ENCODE measurements around the gene NDUFS5.
"Not testable (repeated sequence)": the region's sequence is repeated elsewhere in the genome, so short reads cannot be mapped to it uniquely, and the experiment has no call there.

Gene NDUFS5

DNA sequence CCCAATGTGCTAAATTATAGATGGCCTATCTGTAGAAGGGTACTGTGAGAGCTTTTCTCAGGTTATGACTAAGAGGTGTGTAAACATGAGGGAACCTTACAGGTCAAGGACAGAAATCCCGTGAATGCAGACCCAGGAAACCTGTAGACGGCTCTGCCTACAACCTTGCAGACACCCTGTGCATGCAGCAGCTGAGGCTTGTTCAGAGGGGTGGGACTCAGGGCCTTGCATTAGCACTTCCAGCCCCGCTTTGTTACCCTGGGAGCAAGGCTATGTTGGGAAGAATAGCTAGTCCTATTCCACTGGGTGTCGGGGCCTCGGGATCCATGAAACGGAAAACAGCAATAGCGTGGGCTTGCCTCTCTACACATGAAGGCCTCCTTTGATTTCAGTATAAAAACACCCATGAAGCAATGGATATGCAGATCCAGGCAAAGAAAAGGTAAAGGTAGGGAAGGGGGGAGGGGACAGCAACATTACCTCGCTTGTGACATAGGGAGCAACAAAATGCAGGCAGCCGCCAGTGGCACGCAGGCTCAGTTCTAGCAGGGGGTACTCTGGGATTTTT lies 9.5 kb upstream of the NDUFS5 start:
- DNase-seq (ENCODE audit: low spot score), result no peak

DNA sequence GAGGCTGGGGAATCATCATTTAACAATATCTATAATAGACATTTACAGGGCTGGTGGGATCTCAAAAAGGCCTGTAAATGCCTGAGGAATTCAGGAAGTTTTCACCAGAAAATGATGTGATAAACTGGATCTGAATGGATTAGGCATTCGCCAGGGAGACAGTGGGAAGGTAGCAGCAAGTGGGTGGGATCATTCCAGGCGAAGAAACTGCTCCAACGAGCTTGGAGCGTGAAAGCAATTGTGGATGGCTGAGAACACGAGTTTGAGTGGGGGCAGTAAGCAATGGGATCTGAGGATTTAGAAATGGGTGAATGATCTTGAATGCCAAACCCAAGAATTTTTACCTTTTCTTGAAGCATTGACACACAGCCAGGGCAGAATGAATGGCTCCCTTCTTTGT lies 8.9 kb upstream of the NDUFS5 start:
- DNase-seq (ENCODE audit: low spot score), result no peak

DNA sequence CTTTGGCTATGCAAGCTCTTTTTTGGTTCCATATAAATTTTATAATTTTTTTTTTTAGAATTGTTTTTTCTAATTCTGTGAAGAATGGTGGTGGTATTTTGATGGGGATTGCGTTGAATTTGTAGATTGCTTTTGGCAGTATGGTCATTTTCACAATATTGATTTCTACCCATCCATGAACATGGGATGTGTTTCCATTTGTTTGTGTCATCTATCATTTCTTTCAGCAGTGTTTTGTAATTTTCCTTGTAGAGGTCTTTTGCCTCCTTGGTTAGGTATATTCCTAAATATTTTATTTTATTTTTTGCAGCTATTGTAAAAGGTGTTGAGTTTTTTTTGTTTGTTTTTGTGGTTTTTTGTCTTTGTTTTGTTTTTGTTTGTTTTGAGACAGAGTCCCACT lies 5.7 kb upstream of the NDUFS5 start:
- DNase-seq (ENCODE audit: low spot score), result not testable (repeated sequence)

- no peak for DNase-seq (ENCODE audit: low spot score)
Measured at GRCh38 chr1:39021426-39021825, 4.7 kb upstream of the NDUFS5 start.

DNA sequence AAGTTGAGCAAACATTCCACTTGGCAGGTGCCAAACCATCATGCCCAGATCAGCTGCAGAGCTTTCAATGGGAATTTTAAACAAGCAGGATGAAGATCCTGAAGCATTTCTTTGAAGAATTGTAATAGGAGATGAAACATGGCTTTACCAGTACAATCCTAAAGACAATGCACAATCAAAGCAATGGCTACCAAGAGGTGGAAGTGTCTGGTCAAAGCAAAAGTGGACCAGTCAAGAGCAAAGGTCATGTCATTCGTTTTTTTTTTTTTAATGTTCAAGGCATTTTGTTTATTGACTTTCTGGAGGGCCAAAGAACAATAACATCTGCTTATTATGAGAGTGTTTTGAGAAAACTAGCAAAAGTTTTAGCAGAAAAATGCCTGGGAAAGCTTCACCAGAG lies 3.0 kb upstream of the NDUFS5 start:
- DNase-seq (ENCODE audit: low spot score), result no peak

DNA sequence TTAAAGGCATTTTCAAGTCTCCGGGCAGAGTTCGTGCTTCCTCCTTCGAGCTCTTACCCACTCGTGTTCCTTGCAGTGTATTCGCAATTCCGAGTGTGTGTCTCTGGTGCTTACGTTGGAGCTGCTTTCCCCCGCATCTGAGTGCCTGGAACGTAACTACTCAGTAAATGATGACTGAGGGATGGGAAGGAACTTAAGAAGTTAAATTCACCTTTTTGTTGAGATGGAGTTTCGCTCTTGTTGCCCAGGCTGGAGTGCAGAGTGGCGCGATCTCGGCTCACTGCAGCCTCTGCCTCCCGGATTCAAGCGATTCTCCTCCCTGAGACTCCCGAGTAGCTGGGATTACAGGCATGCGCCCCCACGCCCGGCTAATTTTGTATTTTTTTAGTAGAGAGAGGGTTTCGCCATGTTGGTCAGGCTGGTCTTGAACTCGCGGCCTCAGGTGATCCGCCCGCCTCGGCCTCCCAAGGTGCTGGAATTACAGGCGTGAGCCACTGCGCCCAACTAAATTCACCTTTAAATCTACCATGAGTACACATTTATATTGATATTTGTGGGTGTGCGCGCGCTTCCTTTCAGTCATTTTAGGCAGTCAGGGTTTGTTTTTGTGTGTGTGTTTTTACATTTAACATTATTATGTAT lies 837 bp downstream of the NDUFS5 start:
- DNase-seq (ENCODE audit: low spot score), result no peak

DNA sequence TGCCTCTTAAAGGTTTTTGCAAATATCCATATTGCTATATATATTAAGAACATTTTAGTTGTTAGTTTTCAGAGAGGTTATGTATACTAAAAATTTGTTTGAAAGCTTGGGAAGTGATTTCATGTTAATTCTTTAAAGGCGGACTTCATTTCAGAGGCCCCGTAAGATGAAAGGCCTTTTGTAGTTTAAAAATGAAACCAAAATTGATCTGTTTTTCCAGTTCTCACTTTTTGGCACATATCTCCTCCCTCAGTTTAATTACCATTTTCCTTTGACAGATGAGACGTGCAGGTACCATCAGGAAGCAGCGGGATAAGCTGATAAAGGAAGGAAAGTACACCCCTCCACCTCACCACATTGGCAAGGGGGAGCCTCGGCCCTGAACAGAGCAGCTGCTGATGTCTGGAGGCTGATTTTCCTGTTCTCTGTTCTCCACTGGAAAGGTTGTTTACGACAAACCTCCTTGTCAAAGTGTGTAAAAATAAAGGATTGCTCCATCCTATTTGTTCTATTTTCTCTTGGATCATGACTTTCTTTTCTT lies 8.0 kb downstream of the NDUFS5 start:
- DNase-seq (ENCODE audit: low spot score), result no peak

DNA sequence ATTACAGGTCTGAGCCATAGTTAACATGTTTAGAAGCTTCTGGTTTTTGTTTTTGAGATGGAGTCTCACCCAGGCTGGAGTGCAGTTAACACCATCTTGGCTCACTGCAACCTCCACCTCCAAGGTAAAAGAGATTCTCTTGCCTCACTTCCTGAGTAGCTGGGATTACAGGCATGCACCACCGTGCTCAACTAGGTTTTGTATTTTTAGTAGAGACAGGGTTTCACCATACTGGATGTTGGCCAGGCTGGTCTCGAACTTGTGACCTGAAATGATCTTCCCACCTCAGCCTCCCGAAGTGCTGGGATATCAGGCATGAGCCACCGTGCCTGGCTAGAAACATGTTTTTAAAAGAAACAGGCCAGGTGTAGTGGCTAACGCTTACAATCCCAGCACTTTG lies 10.5 kb downstream of the NDUFS5 start:
- no peak for DNase-seq (ENCODE audit: low spot score)

DNA sequence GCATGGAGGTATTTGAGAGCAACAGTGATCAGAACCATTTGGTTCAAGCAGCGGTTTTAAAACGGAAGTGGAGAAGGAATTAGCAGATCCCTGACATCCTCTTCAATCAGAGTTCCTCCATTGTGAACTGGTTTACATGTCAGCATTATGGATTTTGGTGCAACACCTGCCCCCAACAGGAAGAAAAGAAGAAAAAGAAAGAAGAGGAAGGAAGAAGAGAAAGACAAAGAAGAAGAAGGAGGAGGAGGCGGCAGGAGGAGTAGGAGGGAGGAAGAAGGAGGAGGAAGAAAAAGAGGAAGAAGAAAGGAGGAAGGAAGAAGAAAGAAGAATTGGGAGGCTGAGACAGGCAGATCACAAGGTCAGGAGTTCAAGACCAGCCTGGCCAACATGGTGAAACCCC lies 17.4 kb downstream of the NDUFS5 start:
- no peak for DNase-seq (ENCODE audit: low spot score)

DNA sequence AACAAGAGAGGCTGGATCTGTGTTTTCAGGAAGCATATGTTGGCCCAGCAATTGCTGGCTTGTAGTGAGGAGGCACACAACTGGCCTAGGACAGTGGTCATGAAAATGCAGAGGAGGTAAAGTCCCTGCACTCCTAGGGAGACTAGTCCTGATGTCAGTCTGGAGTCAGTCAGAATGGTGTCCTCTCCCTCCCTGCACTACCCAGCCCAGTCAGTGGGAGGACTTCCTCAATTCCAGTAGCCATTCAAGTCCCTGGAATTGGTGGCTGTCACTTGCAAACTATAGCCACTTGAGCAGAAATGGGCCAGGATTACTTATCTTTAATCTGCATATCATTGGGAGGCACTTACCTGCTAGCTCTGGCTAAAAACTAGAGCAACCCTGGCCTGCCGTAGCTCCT lies 18.6 kb downstream of the NDUFS5 start:
- no peak for DNase-seq (ENCODE audit: low spot score)

- DNase-seq (ENCODE audit: low spot score), result no peak
Measured at GRCh38 chr1:39045231-39045630, 19.1 kb downstream of the NDUFS5 start.

DNA sequence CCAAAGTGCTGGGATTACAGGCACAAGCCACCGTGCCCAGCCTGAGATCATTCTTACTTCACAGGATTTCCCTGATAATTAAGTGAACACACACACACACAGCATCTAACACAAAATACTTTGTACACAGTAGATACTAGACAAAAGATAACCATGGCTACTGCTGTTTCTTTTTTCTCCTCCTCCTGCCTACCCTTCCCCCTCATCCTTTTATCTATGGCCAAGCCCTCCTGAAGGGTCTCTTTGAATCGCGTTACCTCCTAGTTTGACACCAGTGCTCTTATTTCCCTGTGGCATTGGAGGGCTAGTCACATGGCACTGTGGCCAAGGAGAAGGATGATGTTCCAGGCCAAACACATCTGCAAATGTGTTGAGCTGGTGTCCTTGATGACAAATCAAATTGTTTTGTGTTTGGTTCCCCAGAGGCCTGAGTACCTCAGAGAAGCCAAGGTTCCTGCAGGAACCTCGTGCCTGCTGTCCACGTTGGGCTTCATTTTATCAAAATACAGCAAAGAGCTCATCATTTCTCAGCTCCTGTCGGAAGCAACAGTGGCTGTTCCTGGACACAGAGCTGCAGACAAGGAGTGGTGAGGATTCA lies 20.6 kb downstream of the NDUFS5 start:
- DNase-seq (ENCODE audit: low spot score), result no peak

GRCh38 chr1:39047374-39048229 lies 21.5 kb downstream of the NDUFS5 start:
- no peak for DNase-seq (ENCODE audit: low spot score)

DNA sequence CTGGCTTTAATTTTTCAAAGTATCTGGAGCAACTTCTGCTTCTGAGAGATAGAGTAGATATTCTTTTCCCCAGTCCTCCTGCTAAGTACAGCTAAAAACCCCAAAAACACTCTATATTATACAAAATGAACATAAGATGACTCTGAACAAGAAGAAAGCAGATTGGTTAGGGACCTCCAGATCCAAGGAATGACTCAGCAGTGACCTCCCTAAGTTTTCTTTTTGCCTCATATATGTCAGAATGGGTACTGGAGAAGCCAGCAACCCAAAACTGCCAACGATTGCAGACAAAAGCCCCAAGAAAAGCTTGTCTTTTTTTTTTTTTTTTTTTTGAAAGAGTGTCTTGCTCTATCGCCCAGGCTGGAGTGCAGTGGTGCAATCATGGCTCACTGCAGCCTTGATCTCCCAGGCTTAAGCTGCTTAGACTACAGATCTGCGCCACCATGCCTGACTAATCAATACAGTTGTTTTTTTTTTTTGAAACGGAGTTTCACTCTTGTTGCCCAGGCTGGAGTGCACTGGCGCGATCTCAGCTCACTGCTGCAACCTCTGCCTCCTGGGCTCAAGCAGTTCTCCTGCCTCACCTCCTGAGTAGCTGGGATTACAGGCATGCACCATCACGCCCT lies 22.7 kb downstream of the NDUFS5 start:
- no peak for DNase-seq (ENCODE audit: low spot score)

- DNase-seq (ENCODE audit: low spot score), result no peak
Measured at GRCh38 chr1:39050001-39050400, 23.9 kb downstream of the NDUFS5 start.

DNA sequence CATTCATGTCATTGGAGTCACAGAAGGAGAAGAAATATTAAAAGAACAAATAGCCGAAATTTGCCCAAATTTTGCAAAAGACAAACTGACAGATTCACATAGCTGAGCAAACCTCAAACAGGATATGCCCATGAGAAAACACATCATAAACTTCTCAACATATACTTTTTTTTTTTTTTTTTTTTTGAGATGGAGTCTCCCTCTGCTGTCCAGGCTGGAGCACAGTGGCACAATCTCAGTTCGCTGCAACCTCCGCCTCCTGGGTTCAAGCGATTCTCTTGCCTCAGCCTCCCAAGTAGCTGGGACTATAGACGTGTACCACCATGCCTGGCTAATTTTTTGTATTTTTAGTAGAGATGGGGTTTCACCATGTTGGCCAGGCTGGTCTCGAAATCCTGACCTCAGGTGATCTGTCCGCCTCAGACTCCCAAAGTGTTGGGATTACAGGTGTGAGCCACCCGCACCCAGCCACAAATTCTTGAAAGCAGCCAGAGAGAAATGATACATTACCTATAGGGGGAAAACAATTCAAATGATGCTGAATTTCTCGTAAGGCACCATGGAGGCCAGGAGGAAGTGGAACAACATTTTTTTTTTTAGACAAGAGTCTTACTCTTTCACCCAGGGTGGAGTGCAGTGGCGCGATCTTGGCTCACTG lies 25.2 kb downstream of the NDUFS5 start:
- DNase-seq (ENCODE audit: low spot score), result not testable (repeated sequence)

DNA sequence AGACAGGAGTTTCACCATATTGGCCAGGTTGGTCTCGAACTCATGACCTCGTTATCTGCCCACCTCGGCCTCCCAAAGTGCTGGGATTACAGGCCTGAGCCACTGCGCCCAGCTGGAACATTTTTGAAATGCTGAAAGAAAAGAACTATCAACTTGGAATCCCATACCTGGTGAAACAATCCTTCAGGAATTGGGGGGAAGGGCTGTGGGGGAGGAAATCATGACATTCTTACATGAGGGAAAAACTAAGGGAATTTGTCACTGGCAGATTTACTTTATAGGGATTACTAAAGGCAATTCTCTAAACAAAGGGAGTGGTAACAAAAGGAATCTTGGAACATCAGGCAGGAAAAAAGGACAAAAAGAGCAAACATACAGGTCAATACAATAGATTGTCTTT lies 25.8 kb downstream of the NDUFS5 start:
- DNase-seq (ENCODE audit: low spot score), result no peak

GRCh38 chr1:39055213-39055710 lies 29.1 kb downstream of the NDUFS5 start:
- not testable (repeated sequence) for DNase-seq (ENCODE audit: low spot score)

DNA sequence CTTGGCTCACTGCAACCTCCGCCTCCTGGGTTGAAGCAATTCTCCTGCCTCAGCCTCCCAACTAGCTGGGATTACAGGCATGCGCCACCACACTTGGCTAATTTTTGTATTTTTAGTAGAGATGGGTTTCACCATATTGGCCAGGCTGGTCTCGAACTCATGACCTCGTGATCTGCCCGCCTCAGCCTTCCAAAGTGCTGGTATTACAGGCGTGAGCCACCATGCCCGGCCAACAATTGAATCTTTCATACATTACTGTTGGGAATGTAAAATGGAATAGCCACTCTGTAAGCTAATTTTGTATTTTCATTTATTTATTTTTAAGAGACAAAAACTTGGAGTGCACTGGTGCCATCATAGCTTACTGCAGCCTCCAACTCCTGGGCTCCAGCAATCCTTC lies 35.4 kb downstream of the NDUFS5 start:
- not testable (repeated sequence) for DNase-seq (ENCODE audit: low spot score)

DNA sequence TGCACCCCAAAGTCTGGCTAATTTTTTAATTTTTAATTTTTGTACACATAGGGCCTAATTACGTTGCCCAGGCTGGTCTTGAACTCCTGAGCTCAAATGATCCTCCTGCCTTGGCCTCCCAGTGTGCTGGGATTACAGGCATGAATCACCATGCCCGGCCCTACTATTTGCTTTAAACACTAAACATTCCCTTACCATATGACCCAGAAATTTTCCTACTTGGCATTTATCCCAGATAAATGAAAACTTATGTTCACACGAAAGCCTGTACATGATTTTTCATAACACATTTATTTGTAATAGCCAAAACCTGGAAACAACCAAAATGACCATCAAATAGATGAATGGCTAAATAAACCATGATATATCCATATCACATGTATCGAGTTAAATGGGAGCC lies 35.8 kb downstream of the NDUFS5 start:
- DNase-seq (ENCODE audit: low spot score), result no peak

DNA sequence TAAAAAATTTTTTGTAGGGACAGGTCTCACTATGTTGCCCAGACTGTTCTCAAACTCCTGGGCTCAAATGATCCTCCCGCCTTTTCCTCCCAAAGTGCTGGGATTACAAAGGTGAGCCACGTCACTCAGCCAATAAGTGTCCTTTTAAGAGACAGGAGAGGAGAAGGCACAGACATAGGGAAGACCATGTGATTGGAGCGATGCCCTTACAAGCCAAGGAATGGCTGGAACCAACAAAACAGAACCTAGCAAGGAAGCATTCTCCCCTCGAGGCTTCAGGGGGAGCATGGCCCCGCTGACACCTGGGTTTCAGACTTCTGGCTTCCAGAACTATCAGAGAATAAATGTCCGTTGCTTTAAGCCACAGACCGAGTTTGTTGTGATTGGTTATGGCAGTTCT lies 37.0 kb downstream of the NDUFS5 start:
- DNase-seq (ENCODE audit: low spot score), result no peak

All from ecto neural progenitor cell (in vitro differentiated cells).